HepG2 (cell line): ENCODE results near the gene DAPK3. TPM values are rescaled to one million over a fixed set of nuclear protein-coding genes. Genes with fewer than 3 reads are reported as not detected.
A peak's percentile ranks its signal among the peaks of the same experiment; 100 is the strongest.

ENCODE experiments used
- ATF1 ChIP-seq: IDR thresholded peaks from 2 replicates; pipeline ENCODE4 v1.6.1; 2016; ENCODE audit warnings: mild to moderate bottlenecking, control low read depth
- BCL6 ChIP-seq: IDR thresholded peaks from 2 replicates; pipeline ENCODE4 v1.6.1; 2016; ENCODE audit warnings: missing genetic modification reagents, missing compliant biosample characterization
- CCAR2 ChIP-seq: fragments of 200-400 bp; formaldehyde crosslinking; optimal IDR thresholded peaks from 2 replicates; pipeline ENCODE3; 2018; ENCODE audit warnings: low read depth, mild to moderate bottlenecking, low read length, moderate library complexity
- DMTF1 ChIP-seq: sonication (generic); formaldehyde crosslinking; IDR thresholded peaks from 2 replicates; pipeline ENCODE4 v1.4.0; 2020; ENCODE audit warnings: mild to moderate bottlenecking, missing genetic modification reagents
- EZH2 ChIP-seq: conservative IDR thresholded peaks from 2 replicates; pipeline ENCODE4 v1.6.1; 2012; ENCODE audit warnings: mild to moderate bottlenecking, low read depth, low read length, moderate library complexity
- KDM1A ChIP-seq: IDR thresholded peaks from 2 replicates; pipeline ENCODE4 v1.6.1; 2016; ENCODE audit warnings: missing compliant biosample characterization
- MIXL1 ChIP-seq: IDR thresholded peaks from 2 replicates; pipeline ENCODE4 v1.6.1; 2016
- PAWR ChIP-seq: sonication (generic); formaldehyde crosslinking; IDR thresholded peaks from 2 replicates; pipeline ENCODE4 v1.4.0; 2020; ENCODE audit warnings: missing genetic modification reagents, mild to moderate bottlenecking, borderline replicate concordance
- RXRA ChIP-seq: sonication (generic); formaldehyde crosslinking; IDR thresholded peaks from 2 replicates; pipeline ENCODE4 v1.5.1; 2020; ENCODE audit warnings: missing genetic modification reagents
- STAT6 ChIP-seq: sonication (generic); formaldehyde crosslinking; IDR thresholded peaks from 2 replicates; pipeline ENCODE4 v1.4.0; 2020; ENCODE audit warnings: missing genetic modification reagents, mild to moderate bottlenecking, borderline replicate concordance
- THYN1 ChIP-seq: sonication (generic); formaldehyde crosslinking; IDR thresholded peaks from 2 replicates; pipeline ENCODE4 v1.8.1; 2023; ENCODE audit warnings: low read depth, mild to moderate bottlenecking, moderate library complexity, missing genetic modification reagents, borderline replicate concordance
- ZBTB7B ChIP-seq: sonication (generic); formaldehyde crosslinking; IDR thresholded peaks from 2 replicates; pipeline ENCODE4 v1.4.0; 2020; ENCODE audit warnings: missing genetic modification reagents
- ZFP36 ChIP-seq: fragments of 150-350 bp; IDR thresholded peaks from 2 replicates; pipeline ENCODE4 v1.6.1; 2018; ENCODE audit warnings: borderline replicate concordance, low read length, low read depth; ENCODE audit not compliant: partially characterized antibody
- ZFP90 ChIP-seq: sonication (generic); formaldehyde crosslinking; IDR thresholded peaks from 2 replicates; pipeline ENCODE4 v1.8.0; 2022; ENCODE audit warnings: missing genetic modification reagents, mild to moderate bottlenecking, inconsistent platforms, borderline replicate concordance
- ZHX2 ChIP-seq, 2 experiments: sonication (generic) in 1 of 2; formaldehyde crosslinking in 1 of 2; IDR thresholded peaks; 2 replicates each; pipeline versions ENCODE4 v1.6.1 to v1.9.0; 2014 to 2022; ENCODE audit warnings: antibody characterized with exemption in 1 of 2, borderline replicate concordance in 1 of 2, inconsistent platforms in 1 of 2, low read depth in 1 of 2, missing genetic modification reagents in 1 of 2
- ZNF34 ChIP-seq: sonication (generic); formaldehyde crosslinking; IDR thresholded peaks from 2 replicates; pipeline ENCODE4 v1.4.0; 2020; ENCODE audit warnings: mild to moderate bottlenecking, missing genetic modification reagents, borderline replicate concordance
- ZNF670 ChIP-seq: sonication (generic); formaldehyde crosslinking; IDR thresholded peaks from 2 replicates; pipeline ENCODE4 v1.8.0; 2022; ENCODE audit warnings: mild to moderate bottlenecking, missing genetic modification reagents, borderline replicate concordance
- polyA plus RNA-seq, 8 experiments: library from polyadenylated mRNA; depleted of rRNA in 3 of 8; stranded (reverse) in 7 of 8; unstranded in 1 of 8; fragments of >200 nt; fragmentation: Illumina TruSeq in 4 of 8; extraction: Trizol in 4 of 8; gene quantifications; 2 replicates each; pipeline versions ENCODE4 v1.2.1 to v1.2.3, GENCODE V29; 2011 to 2016; ENCODE audit warnings: low read depth in 4 of 8, missing spikeins in 1 of 8, mixed read lengths in 1 of 8; ENCODE audit not compliant: insufficient read depth in 1 of 8
- total RNA-seq, 5 experiments: library from RNA; depleted of rRNA; stranded (reverse); fragments of >200 nt; fragmentation: Illumina TruSeq; extraction: Trizol; gene quantifications; 2 replicates each; pipeline ENCODE4 v1.2.3, GENCODE V29; 2016; ENCODE audit warnings: low read depth in 1 of 5

The DAPK3 gene
- total and polyA plus RNA-seq, 2 of the 13 experiments (the other 11 are each of a cell fraction or from before 2014, with no cell fraction given): 30.5 to 37.3 TPM

GRCh38 chr19:3986260-3987041, 15.6 kb upstream of the DAPK3 start (continued):
- TF ChIP-seq ZHX2 (IDR thresholded peaks at IDR 0.05; ENCODE audit: low read depth) (no peak), ZHX2 (CRISPR knock-in tag; IDR thresholded peaks at IDR 0.05; ENCODE audit: borderline replicate concordance) (no peak), PAWR (CRISPR knock-in tag) (no peak), THYN1 (CRISPR knock-in tag) (0 out of 2 replicates have a peak, but pooled peaks have one; percentile 38), MIXL1 (CRISPR knock-in tag) (0 out of 2 replicates have a peak, but pooled peaks have one; percentile 10), BCL6 (CRISPR knock-in tag) (no peak), RXRA (CRISPR knock-in tag) (peak; percentile 62; the same call in 1 of the 2 replicates), ATF1 (0 out of 2 replicates have a peak, but pooled peaks have one; percentile 37), EZH2 (no peak), ZNF34 (CRISPR knock-in tag) (no peak), CCAR2 (no peak), DMTF1 (CRISPR knock-in tag) (no peak), ZFP36 (no peak), ZNF670 (CRISPR knock-in tag) (no peak), KDM1A (CRISPR knock-in tag) (no peak), STAT6 (no peak), ZFP90 (CRISPR knock-in tag) (0 out of 2 replicates have a peak, but pooled peaks have one; percentile 28), ZBTB7B (no peak)
